Measurements from ENCODE around the gene TACR2. TPM values are rescaled to one million over a fixed set of nuclear protein-coding genes. Genes with fewer than 3 reads are reported as not detected.

TACR2 gene
- polyA plus RNA-seq, 3 donors = 0.19 to 0.23 (median 0.20) TPM

DNA sequence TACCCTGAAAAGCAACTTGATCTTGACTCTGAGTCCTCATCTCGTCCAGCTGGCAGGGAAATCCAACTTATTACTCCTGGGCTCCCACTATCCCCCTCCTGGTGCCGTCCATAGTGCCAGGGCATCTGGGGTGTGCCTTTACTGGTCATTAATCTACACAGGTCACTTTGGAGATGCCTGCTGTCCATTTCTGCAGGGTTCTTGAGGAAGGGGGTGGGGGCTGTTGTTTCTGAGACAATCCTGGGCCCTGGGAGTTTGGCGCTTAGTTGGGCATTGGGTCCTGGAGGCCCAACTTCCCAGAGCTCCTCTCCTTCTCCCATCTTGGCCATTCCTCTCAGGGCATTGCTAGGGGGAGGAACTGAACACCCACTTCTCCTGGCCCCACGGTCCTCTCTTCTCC lies 6.0 kb upstream of the TACR2 start:
- Mint-ChIP-seq H3K27me3 (ENCODE audit: low read depth in 3 of 3) (peaks cover 3 to 8% (median 5%) of the 10 kb centered on the region in 3 donors), H3K36me3 (no peaks in the 10 kb centered on the region), H3K4me3 (no peak overlapping the region), H3K4me1 (peaks cover 17% of the 10 kb centered on the region), H3K9me3 (peaks cover 0 to 3% (median 0%) of the 10 kb centered on the region in 7 donors), H3K27ac (no peak overlapping the region)
- Histone ChIP-seq H3K27ac (ENCODE audit: low read depth in 1 of 2, low read length in 2 of 2) (no peak overlapping the region), H3K9ac (ENCODE audit: insufficient read depth, low read length, poor library complexity, severe bottlenecking) (no peak overlapping the region), H3K79me2 (ENCODE audit: insufficient read depth, low read length) (no peaks in the 10 kb centered on the region), H3K4me2 (replicated peaks; ENCODE audit: extremely low read depth, low read length, poor library complexity, severe bottlenecking) (no peak overlapping the region), H4K20me1 (ENCODE audit: insufficient read depth, low read length) (no peaks in the 10 kb centered on the region), H2AFZ (ENCODE audit: insufficient read depth, low read depth, low read length, poor library complexity, severe bottlenecking) (no peak overlapping the region), H3K9me3 (replicated peaks in 1 of 2; ENCODE audit: control insufficient read depth in 1 of 2, insufficient read depth in 1 of 2, low read length in 2 of 2) (no peaks in the 10 kb centered on the region), H3K27me3 (ENCODE audit: control insufficient read depth in 2 of 2, insufficient read depth in 2 of 2, low read length in 2 of 2) (no peaks in the 10 kb centered on the region), H3K4me1 (ENCODE audit: control insufficient read depth in 1 of 2, insufficient read depth in 2 of 2, low read length in 2 of 2) (peaks cover 6 to 10% of the 10 kb centered on the region in 2 donors), H3K4me3 (replicated peaks in 1 of 3; ENCODE audit: low read depth in 2 of 3, low read length in 3 of 3) (no peak overlapping the region), H3K36me3 (replicated peaks in 1 of 2; ENCODE audit: control insufficient read depth in 1 of 2, insufficient read depth in 2 of 2, low read length in 2 of 2) (no peaks in the 10 kb centered on the region)
- WGBS (ENCODE audit: insufficient coverage) = no CpG with 5 or more reads among the region's 4 CpGs
- intact Hi-C loops (cut with micrococcal nuclease) = no loop called here
- TF ChIP-seq, protein P1, sequence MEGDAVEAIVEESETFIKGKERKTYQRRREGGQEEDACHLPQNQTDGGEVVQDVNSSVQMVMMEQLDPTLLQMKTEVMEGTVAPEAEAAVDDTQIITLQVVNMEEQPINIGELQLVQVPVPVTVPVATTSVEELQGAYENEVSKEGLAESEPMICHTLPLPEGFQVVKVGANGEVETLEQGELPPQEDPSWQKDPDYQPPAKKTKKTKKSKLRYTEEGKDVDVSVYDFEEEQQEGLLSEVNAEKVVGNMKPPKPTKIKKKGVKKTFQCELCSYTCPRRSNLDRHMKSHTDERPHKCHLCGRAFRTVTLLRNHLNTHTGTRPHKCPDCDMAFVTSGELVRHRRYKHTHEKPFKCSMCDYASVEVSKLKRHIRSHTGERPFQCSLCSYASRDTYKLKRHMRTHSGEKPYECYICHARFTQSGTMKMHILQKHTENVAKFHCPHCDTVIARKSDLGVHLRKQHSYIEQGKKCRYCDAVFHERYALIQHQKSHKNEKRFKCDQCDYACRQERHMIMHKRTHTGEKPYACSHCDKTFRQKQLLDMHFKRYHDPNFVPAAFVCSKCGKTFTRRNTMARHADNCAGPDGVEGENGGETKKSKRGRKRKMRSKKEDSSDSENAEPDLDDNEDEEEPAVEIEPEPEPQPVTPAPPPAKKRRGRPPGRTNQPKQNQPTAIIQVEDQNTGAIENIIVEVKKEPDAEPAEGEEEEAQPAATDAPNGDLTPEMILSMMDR (IDR thresholded peaks at IDR 0.05) = no peak
- DNase-seq = no peak

DNA sequence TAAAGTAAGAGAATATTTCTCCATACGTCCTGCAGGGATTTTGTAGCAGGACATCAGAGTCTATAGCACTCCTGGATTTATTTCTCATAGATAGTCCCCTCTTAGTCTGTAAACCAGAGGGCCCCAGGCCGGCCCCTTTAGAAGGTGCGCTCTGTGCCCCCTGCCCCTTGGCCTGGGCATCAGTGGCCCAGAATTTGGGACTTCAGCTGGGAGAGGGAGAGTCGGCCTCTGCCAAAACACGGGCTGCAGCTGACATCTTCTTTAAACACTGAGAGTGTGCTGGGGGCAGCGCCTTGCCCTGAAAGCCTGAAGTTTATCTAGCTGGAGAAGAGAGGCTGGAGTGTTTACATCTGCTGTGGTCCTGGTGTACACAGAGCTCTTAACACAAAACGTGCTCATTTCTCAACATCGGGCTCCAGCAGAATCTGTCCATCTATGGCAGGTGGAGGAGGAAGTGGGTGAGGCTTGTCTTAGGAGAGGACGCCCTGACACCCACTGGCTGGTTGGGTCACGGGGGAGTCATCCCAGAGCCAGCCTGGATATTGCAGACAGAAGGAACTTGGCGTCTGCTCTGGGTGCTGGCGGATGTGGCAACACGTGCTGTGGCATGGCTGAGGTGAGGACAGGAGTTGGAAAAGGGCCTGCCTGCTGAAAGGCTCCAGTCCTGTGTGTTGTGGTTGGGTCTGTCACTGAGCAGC lies 5.0 kb upstream of the TACR2 start:
- Mint-ChIP-seq H3K4me1 (peaks cover 17% of the 10 kb centered on the region), H3K4me3 (no peak overlapping the region), H3K9me3 (peaks cover 0 to 3% (median 0%) of the 10 kb centered on the region in 7 donors), H3K36me3 (no peaks in the 10 kb centered on the region), H3K27ac (peak overlapping the region in 1 of 7 donors; percentile 50), H3K27me3 (ENCODE audit: low read depth in 3 of 3) (peaks cover 3 to 8% (median 5%) of the 10 kb centered on the region in 3 donors)
- TF ChIP-seq, protein P1 (IDR thresholded peaks at IDR 0.05) = no peak
- Histone ChIP-seq H3K9me3 (replicated peaks in 1 of 2; ENCODE audit: control insufficient read depth in 1 of 2, insufficient read depth in 1 of 2, low read length in 2 of 2) (no peaks in the 10 kb centered on the region), H3K9ac (ENCODE audit: insufficient read depth, low read length, poor library complexity, severe bottlenecking) (no peak overlapping the region), H2AFZ (ENCODE audit: insufficient read depth, low read depth, low read length, poor library complexity, severe bottlenecking) (no peak overlapping the region), H3K79me2 (ENCODE audit: insufficient read depth, low read length) (no peaks in the 10 kb centered on the region), H3K27me3 (ENCODE audit: control insufficient read depth in 2 of 2, insufficient read depth in 2 of 2, low read length in 2 of 2) (no peaks in the 10 kb centered on the region), H3K36me3 (replicated peaks in 1 of 2; ENCODE audit: control insufficient read depth in 1 of 2, insufficient read depth in 2 of 2, low read length in 2 of 2) (no peaks in the 10 kb centered on the region), H3K4me3 (replicated peaks in 1 of 3; ENCODE audit: low read depth in 2 of 3, low read length in 3 of 3) (no peak overlapping the region), H4K20me1 (ENCODE audit: insufficient read depth, low read length) (no peaks in the 10 kb centered on the region), H3K27ac (ENCODE audit: low read depth in 1 of 2, low read length in 2 of 2) (no peak overlapping the region), H3K4me2 (replicated peaks; ENCODE audit: extremely low read depth, low read length, poor library complexity, severe bottlenecking) (no peak overlapping the region), H3K4me1 (ENCODE audit: control insufficient read depth in 1 of 2, insufficient read depth in 2 of 2, low read length in 2 of 2) (peaks cover 6 to 10% of the 10 kb centered on the region in 2 donors)
- intact Hi-C loops (cut with micrococcal nuclease) = no loop called here
- DNase-seq = peak in 2 of 3 donors; percentile 20 to 35
- WGBS (ENCODE audit: insufficient coverage) = 56% methylated on average over 11 of the region's 13 CpGs
